GM18507 (cell line): ENCODE data around the gene DDX31.

Source experiments
- DNase-seq: peaks from one replicate; pipeline ENCODE4 v3.0.0; 2011; ENCODE audit warnings: low read depth; ENCODE audit not compliant: insufficient read length; ENCODE audit errors: extremely low spot score
- FAIRE-seq: peaks from 2 replicates; lab custom pipeline; 2011; peaks lifted over from hg19 to GRCh38; lab: Jason Lieb, UNC

DDX31 gene

GRCh38 chr9:132606066-132606465 is 63.7 kb downstream of the DDX31 start:
- FAIRE-seq, result no peak

GRCh38 chr9:132605387-132605786 is 64.4 kb downstream of the DDX31 start:
- no peak for DNase-seq

More at GRCh38 chr9:132606066-132606465, 63.7 kb downstream of the DDX31 start:
- no peak for DNase-seq

GRCh38 chr9:132602207-132602606 is 67.6 kb downstream of the DDX31 start:
- no peak for FAIRE-seq
- DNase-seq, result no peak

More at GRCh38 chr9:132605387-132605786, 64.4 kb downstream of the DDX31 start:
- no peak for FAIRE-seq

GRCh38 chr9:132600326-132600984 is 69.3 kb downstream of the DDX31 start:
- FAIRE-seq, result no peak

GRCh38 chr9:132597073-132597775 is 72.6 kb downstream of the DDX31 start:
- DNase-seq, result no peak
- no peak for FAIRE-seq

More at GRCh38 chr9:132600326-132600984, 69.3 kb downstream of the DDX31 start:
- no peak for DNase-seq

- FAIRE-seq (no peak), DNase-seq (no peak)
Observed at GRCh38 chr9:132596200-132596599, 73.6 kb downstream of the DDX31 start.

GRCh38 chr9:132595319-132595718 is 74.5 kb downstream of the DDX31 start:
- FAIRE-seq (no peak), DNase-seq (no peak)

GRCh38 chr9:132594412-132594811 is 75.4 kb downstream of the DDX31 start:
- DNase-seq (no peak), FAIRE-seq (no peak)

- FAIRE-seq (no peak), DNase-seq (no peak)
Observed at GRCh38 chr9:132592451-132592850, 77.3 kb downstream of the DDX31 start.

GRCh38 chr9:132591751-132592314 is 78.0 kb downstream of the DDX31 start:
- no peak for DNase-seq
- FAIRE-seq, result no peak

GRCh38 chr9:132591244-132591643 is 78.5 kb downstream of the DDX31 start:
- DNase-seq, result no peak
- no peak for FAIRE-seq

- no peak for FAIRE-seq
- no peak for DNase-seq
Observed at GRCh38 chr9:132590318-132591182, 79.2 kb downstream of the DDX31 start.

- FAIRE-seq (no peak), DNase-seq (no peak)
Observed at GRCh38 chr9:132590037-132590317, 79.8 kb downstream of the DDX31 start.

GRCh38 chr9:132589148-132590036 is 80.4 kb downstream of the DDX31 start:
- FAIRE-seq (no peak), DNase-seq (no peak)

- no peak for DNase-seq
- FAIRE-seq, result no peak
Observed at GRCh38 chr9:132588501-132589147, 81.2 kb downstream of the DDX31 start.

- DNase-seq, result no peak
- FAIRE-seq, result no peak
Observed at GRCh38 chr9:132588098-132588497, 81.7 kb downstream of the DDX31 start.

- DNase-seq (no peak), FAIRE-seq (no peak)
Observed at GRCh38 chr9:132587592-132587955, 82.2 kb downstream of the DDX31 start.

GRCh38 chr9:132586830-132587591 is 82.8 kb downstream of the DDX31 start:
- DNase-seq (no peak), FAIRE-seq (no peak)
